Mesenchymal stem cell (in vitro differentiated cells and primary cell): ENCODE measurements around the gene APLF.

Experiments used
- DNase-seq: peaks from one replicate; pipeline ENCODE4 v3.0.0-alpha.2; 2013
- H2AFZ ChIP-seq: one replicate; pipeline ENCODE4 v1.6.1; 2013; ENCODE audit warnings: low read depth, mild to moderate bottlenecking, control low read depth, inconsistent platforms, low read length, moderate library complexity
- H2AK5ac ChIP-seq: 2 replicates; pipeline ENCODE4 v1.6.1; 2013; ENCODE audit warnings: low read length, moderate library complexity, mild to moderate bottlenecking, inconsistent platforms; ENCODE audit not compliant: severe bottlenecking
- H2BK120ac ChIP-seq: one replicate; pipeline ENCODE4 v1.6.1; 2013; ENCODE audit warnings: low read depth, mild to moderate bottlenecking, inconsistent platforms, low read length, moderate library complexity
- H2BK12ac ChIP-seq, 2 experiments: one replicate each; pipeline ENCODE4 v1.6.1; 2013; ENCODE audit warnings: inconsistent platforms in 2 of 2, low read length in 2 of 2, mild to moderate bottlenecking in 2 of 2, moderate library complexity in 2 of 2, control low read depth in 1 of 2
- H2BK15ac ChIP-seq: one replicate; pipeline ENCODE4 v1.6.1; 2013; ENCODE audit warnings: mild to moderate bottlenecking, low read depth, inconsistent platforms; ENCODE audit not compliant: poor library complexity, severe bottlenecking
- H2BK5ac ChIP-seq: 2 replicates; pipeline ENCODE4 v1.6.1; 2013; ENCODE audit warnings: low read depth, mild to moderate bottlenecking, low read length, control low read depth, inconsistent platforms; ENCODE audit not compliant: poor library complexity, severe bottlenecking
- H3K14ac ChIP-seq, 2 experiments: one replicate each; pipeline ENCODE4 v1.6.1; 2013; ENCODE audit warnings: inconsistent platforms in 2 of 2, low read length in 2 of 2, control low read depth in 1 of 2, mild to moderate bottlenecking in 1 of 2, moderate library complexity in 1 of 2
- H3K18ac ChIP-seq, 2 experiments: one replicate each; pipeline ENCODE4 v1.6.1; 2013; ENCODE audit warnings: inconsistent platforms in 2 of 2, low read length in 2 of 2, control low read depth in 1 of 2, low read depth in 1 of 2, mild to moderate bottlenecking in 1 of 2
- H3K23ac ChIP-seq, 2 experiments: one replicate each; pipeline ENCODE4 v1.6.1; 2013; ENCODE audit warnings: inconsistent platforms in 2 of 2, low read length in 2 of 2, mild to moderate bottlenecking in 2 of 2, moderate library complexity in 2 of 2, control low read depth in 1 of 2
- H3K27ac ChIP-seq: 2 replicates; pipeline ENCODE4 v1.5.1; 2013; ENCODE audit warnings: mild to moderate bottlenecking, moderate library complexity, low read length, control low read depth, inconsistent platforms; ENCODE audit not compliant: poor library complexity, severe bottlenecking
- H3K27me3 ChIP-seq, 2 experiments: 2 replicates each; pipeline versions ENCODE4 v1.6.1 to v1.7.0; 2013; ENCODE audit warnings: low read length in 2 of 2, mild to moderate bottlenecking in 2 of 2, moderate library complexity in 2 of 2, control low read depth in 1 of 2, inconsistent platforms in 1 of 2; ENCODE audit not compliant: control insufficient read depth in 1 of 2, insufficient read depth in 1 of 2
- H3K36me3 ChIP-seq, 2 experiments: 2 replicates each; pipeline versions ENCODE4 v1.6.1 to v1.7.0; 2013; ENCODE audit warnings: low read length in 2 of 2, control low read depth in 1 of 2, inconsistent platforms in 1 of 2, low read depth in 1 of 2, mild to moderate bottlenecking in 1 of 2; ENCODE audit not compliant: insufficient read depth in 2 of 2, control insufficient read depth in 1 of 2
- H3K4ac ChIP-seq, 2 experiments: one replicate each; pipeline ENCODE4 v1.6.1; 2013; ENCODE audit warnings: inconsistent platforms in 2 of 2, low read length in 2 of 2, mild to moderate bottlenecking in 2 of 2, moderate library complexity in 2 of 2, control low read depth in 1 of 2, low read depth in 1 of 2
- H3K4me1 ChIP-seq: 2 replicates; pipeline ENCODE4 v1.6.1; 2013; ENCODE audit warnings: low read depth, low read length, control low read depth; ENCODE audit not compliant: control insufficient read depth, insufficient read depth
- H3K4me2 ChIP-seq: 2 replicates; pipeline ENCODE4 v1.6.1; 2013; ENCODE audit warnings: low read length, mild to moderate bottlenecking, inconsistent platforms; ENCODE audit not compliant: poor library complexity, severe bottlenecking
- H3K4me3 ChIP-seq, 2 experiments: 2 replicates each; pipeline versions ENCODE4 v1.5.1 to v1.7.0; 2013; ENCODE audit warnings: low read length in 2 of 2, mild to moderate bottlenecking in 2 of 2, control low read depth in 1 of 2, low read depth in 1 of 2; ENCODE audit not compliant: insufficient read depth in 1 of 2
- H3K79me1 ChIP-seq: replicated peaks from 2 replicates; pipeline ENCODE4 v1.6.1; 2013; ENCODE audit warnings: mild to moderate bottlenecking, control low read depth, low read length, inconsistent platforms; ENCODE audit not compliant: poor library complexity, severe bottlenecking
- H3K9ac ChIP-seq: 2 replicates; pipeline ENCODE4 v1.7.0; 2013; ENCODE audit warnings: mild to moderate bottlenecking, low read length, moderate library complexity
- H3K9me3 ChIP-seq: 2 replicates; pipeline ENCODE4 v1.7.0; 2013; ENCODE audit warnings: mild to moderate bottlenecking, low read length; ENCODE audit not compliant: control insufficient read depth
- H4K8ac ChIP-seq: one replicate; pipeline ENCODE4 v1.6.1; 2013; ENCODE audit warnings: inconsistent platforms, mild to moderate bottlenecking, low read length, moderate library complexity
- H4K91ac ChIP-seq: one replicate; pipeline ENCODE4 v1.6.1; 2013; ENCODE audit warnings: mild to moderate bottlenecking, low read length, inconsistent platforms
- WGBS: methylation state at CpG from one replicate; pipeline ENCODE4 v1.1.7; 2013; ENCODE audit warnings: mixed read lengths; 5-methylcytosine and 5-hydroxymethylcytosine counted together

Gene APLF

GRCh38 chr2:68435615-68436014, 31.8 kb upstream of the APLF start:
- no peak overlapping the region for H2BK15ac ChIP-seq
- no peak overlapping the region for H4K8ac ChIP-seq
- H2AK5ac ChIP-seq = no peak overlapping the region
- peak overlapping the region; percentile 64 for H3K9ac ChIP-seq
- no peaks in the 10 kb centered on the region for H3K9me3 ChIP-seq
- H3K36me3 ChIP-seq = no peaks in the 10 kb centered on the region
- H3K18ac ChIP-seq = no peak overlapping the region
- peaks cover 4% of the 10 kb centered on the region for H3K4me1 ChIP-seq
- H3K23ac ChIP-seq = no peak overlapping the region
- H4K91ac ChIP-seq = no peak overlapping the region
- no peak overlapping the region for H3K14ac ChIP-seq
- no peak overlapping the region for H2AFZ ChIP-seq
- H2BK5ac ChIP-seq = no peak overlapping the region
- peaks cover 0 to 9% of the 10 kb centered on the region in 2 experiments for H3K27me3 ChIP-seq
- no peak overlapping the region for H3K27ac ChIP-seq
- no peak for DNase-seq
- no peak overlapping the region for H3K4me3 ChIP-seq
- H3K79me1 ChIP-seq = no peaks in the 10 kb centered on the region
- H2BK120ac ChIP-seq = no peak overlapping the region
- H3K4me2 ChIP-seq = no peak overlapping the region
- H2BK12ac ChIP-seq = no peak overlapping the region
- H3K4ac ChIP-seq = no peak overlapping the region

GRCh38 chr2:68436270-68436669, 31.1 kb upstream of the APLF start:
- no peak overlapping the region for H4K91ac ChIP-seq
- H3K27me3 ChIP-seq = peaks cover 0 to 9% of the 10 kb centered on the region in 2 experiments
- H3K4me1 ChIP-seq = peaks cover 4% of the 10 kb centered on the region
- H3K14ac ChIP-seq = no peak overlapping the region
- H3K9ac ChIP-seq = peak overlapping the region; percentile 64
- H3K79me1 ChIP-seq = no peaks in the 10 kb centered on the region
- no peak overlapping the region for H3K18ac ChIP-seq
- no peak for DNase-seq
- H2BK5ac ChIP-seq = no peak overlapping the region
- no peak overlapping the region for H3K4me2 ChIP-seq
- H3K27ac ChIP-seq = no peak overlapping the region
- H3K23ac ChIP-seq = no peak overlapping the region
- no peak overlapping the region for H2AK5ac ChIP-seq
- no peak overlapping the region for H3K4ac ChIP-seq
- H3K9me3 ChIP-seq = no peaks in the 10 kb centered on the region
- H2BK120ac ChIP-seq = no peak overlapping the region
- H2AFZ ChIP-seq = no peak overlapping the region
- WGBS = 39% methylated on average over 4 of the region's 4 CpGs
- H2BK15ac ChIP-seq = no peak overlapping the region
- H3K4me3 ChIP-seq = peak overlapping the region in 1 of 2 experiments; percentile 35
- no peak overlapping the region for H4K8ac ChIP-seq
- no peaks in the 10 kb centered on the region for H3K36me3 ChIP-seq
- H2BK12ac ChIP-seq = no peak overlapping the region

GRCh38 chr2:68438455-68439303, 28.7 kb upstream of the APLF start:
- no peak overlapping the region for H2AFZ ChIP-seq
- H3K4ac ChIP-seq = no peak overlapping the region
- no peaks in the 10 kb centered on the region for H3K9me3 ChIP-seq
- WGBS = 74% methylated on average over 7 of the region's 7 CpGs
- H3K14ac ChIP-seq = no peak overlapping the region
- no peak overlapping the region for H3K9ac ChIP-seq
- no peak overlapping the region for H4K8ac ChIP-seq
- no peak overlapping the region for H2BK12ac ChIP-seq
- no peaks in the 10 kb centered on the region for H3K36me3 ChIP-seq
- H4K91ac ChIP-seq = no peak overlapping the region
- no peak for DNase-seq
- H3K18ac ChIP-seq = no peak overlapping the region
- H3K4me3 ChIP-seq = no peak overlapping the region
- peaks cover 0 to 4% of the 10 kb centered on the region in 2 experiments for H3K27me3 ChIP-seq
- H2BK5ac ChIP-seq = no peak overlapping the region
- no peak overlapping the region for H3K23ac ChIP-seq
- H3K4me2 ChIP-seq = no peak overlapping the region
- H2BK120ac ChIP-seq = no peak overlapping the region
- H3K79me1 ChIP-seq = no peaks in the 10 kb centered on the region
- no peak overlapping the region for H2AK5ac ChIP-seq
- H2BK15ac ChIP-seq = no peak overlapping the region
- H3K27ac ChIP-seq = no peak overlapping the region
- no peaks in the 10 kb centered on the region for H3K4me1 ChIP-seq

GRCh38 chr2:68441179-68441993, 26.0 kb upstream of the APLF start:
- H3K18ac ChIP-seq = no peak overlapping the region
- no peak overlapping the region for H2AFZ ChIP-seq
- H2BK12ac ChIP-seq = no peak overlapping the region
- H3K79me1 ChIP-seq = no peaks in the 10 kb centered on the region
- H3K23ac ChIP-seq = no peak overlapping the region
- no peak overlapping the region for H4K8ac ChIP-seq
- 39% methylated on average over 5 of the region's 6 CpGs for WGBS
- no peak overlapping the region for H2BK120ac ChIP-seq
- no peak overlapping the region for H2AK5ac ChIP-seq
- no peak overlapping the region for H3K9ac ChIP-seq
- no peak overlapping the region for H3K27ac ChIP-seq
- no peaks in the 10 kb centered on the region for H3K4me1 ChIP-seq
- DNase-seq = peak; percentile 87
- no peaks in the 10 kb centered on the region for H3K36me3 ChIP-seq
- H3K4ac ChIP-seq = no peak overlapping the region
- peaks cover 4 to 8% of the 10 kb centered on the region in 2 experiments for H3K27me3 ChIP-seq
- H3K4me2 ChIP-seq = no peak overlapping the region
- no peak overlapping the region for H2BK15ac ChIP-seq
- H2BK5ac ChIP-seq = no peak overlapping the region
- H4K91ac ChIP-seq = no peak overlapping the region
- H3K4me3 ChIP-seq = no peak overlapping the region
- H3K9me3 ChIP-seq = no peaks in the 10 kb centered on the region
- no peak overlapping the region for H3K14ac ChIP-seq
